Measurements from ENCODE around the gene LHFPL2.

LHFPL2 gene

GRCh38 chr5:78655746-78656290 lies 7.2 kb upstream of the LHFPL2 start:
- no peak for TF ChIP-seq POLR2AphosphoS5 (IDR thresholded peaks at IDR 0.05; ENCODE audit: low read depth, low read length)
- TF ChIP-seq TAF1 (IDR thresholded peaks at IDR 0.05; ENCODE audit: borderline replicate concordance, insufficient read depth, low read length) = no peak
- no peak for TF ChIP-seq SIN3A (IDR thresholded peaks at IDR 0.05; ENCODE audit: borderline replicate concordance, insufficient read depth, low read length)
- TF ChIP-seq REST (IDR thresholded peaks at IDR 0.05; ENCODE audit: insufficient read depth in 1 of 2, low read depth in 2 of 2, low read length in 2 of 2) = no peak
- TF ChIP-seq FOXP2 (optimal IDR thresholded peaks at IDR 0.05; ENCODE audit: borderline replicate concordance, extremely low read depth, extremely low read length, insufficient read depth) = no peak

- TF ChIP-seq REST (IDR thresholded peaks at IDR 0.05; ENCODE audit: insufficient read depth in 1 of 2, low read depth in 2 of 2, low read length in 2 of 2) (no peak), SIN3A (IDR thresholded peaks at IDR 0.05; ENCODE audit: borderline replicate concordance, insufficient read depth, low read length) (no peak), FOXP2 (optimal IDR thresholded peaks at IDR 0.05; ENCODE audit: borderline replicate concordance, extremely low read depth, extremely low read length, insufficient read depth) (no peak), POLR2AphosphoS5 (IDR thresholded peaks at IDR 0.05; ENCODE audit: low read depth, low read length) (no peak), TAF1 (IDR thresholded peaks at IDR 0.05; ENCODE audit: borderline replicate concordance, insufficient read depth, low read length) (no peak)
Observed at GRCh38 chr5:78654386-78654785, 5.8 kb upstream of the LHFPL2 start.

GRCh38 chr5:78653681-78654366 lies 5.3 kb upstream of the LHFPL2 start:
- TF ChIP-seq TAF1 (IDR thresholded peaks at IDR 0.05; ENCODE audit: borderline replicate concordance, insufficient read depth, low read length) = no peak
- TF ChIP-seq REST (IDR thresholded peaks at IDR 0.05; ENCODE audit: insufficient read depth in 1 of 2, low read depth in 2 of 2, low read length in 2 of 2) = no peak

GRCh38 chr5:78653031-78653430 lies 4.5 kb upstream of the LHFPL2 start:
- no peak for TF ChIP-seq SIN3A (IDR thresholded peaks at IDR 0.05; ENCODE audit: borderline replicate concordance, insufficient read depth, low read length)
- TF ChIP-seq TAF1 (IDR thresholded peaks at IDR 0.05; ENCODE audit: borderline replicate concordance, insufficient read depth, low read length) = no peak

- TF ChIP-seq POLR2AphosphoS5 (IDR thresholded peaks at IDR 0.05; ENCODE audit: low read depth, low read length) (no peak), FOXP2 (optimal IDR thresholded peaks at IDR 0.05; ENCODE audit: borderline replicate concordance, extremely low read depth, extremely low read length, insufficient read depth) (no peak), REST (IDR thresholded peaks at IDR 0.05; ENCODE audit: insufficient read depth in 1 of 2, low read depth in 2 of 2, low read length in 2 of 2) (no peak), SIN3A (IDR thresholded peaks at IDR 0.05; ENCODE audit: borderline replicate concordance, insufficient read depth, low read length) (no peak), TAF1 (IDR thresholded peaks at IDR 0.05; ENCODE audit: borderline replicate concordance, insufficient read depth, low read length) (no peak)
Observed at GRCh38 chr5:78651468-78651867, 2.9 kb upstream of the LHFPL2 start.

Data from PFSK-1 (cell line).